Kidney epithelial cell (primary cell): ENCODE data around the gene PASD1. TPM values are rescaled to one million over a fixed set of nuclear protein-coding genes. Genes with fewer than 3 reads are reported as not detected.
A peak's percentile ranks its signal among the peaks of the same experiment; 100 is the strongest.

ENCODE experiments used
- DNase-seq: peaks from one replicate; pipeline ENCODE4 v3.0.0-alpha.2; 2010; ENCODE audit warnings: low read depth
- H3K27me3 ChIP-seq: 2 replicates; pipeline ENCODE4 v1.6.0; 2011; ENCODE audit warnings: low read length; ENCODE audit not compliant: control insufficient read depth, insufficient read depth
- H3K36me3 ChIP-seq: 2 replicates; pipeline ENCODE4 v1.5.1; 2011; ENCODE audit warnings: low read length; ENCODE audit not compliant: control insufficient read depth, insufficient read depth
- H3K4me3 ChIP-seq: 2 replicates; pipeline ENCODE4 v1.5.1; 2011; ENCODE audit warnings: low read depth, mild to moderate bottlenecking, control low read depth, low read length
- CTCF ChIP-seq: IDR thresholded peaks from 2 replicates; pipeline ENCODE4 v1.5.1; 2011; ENCODE audit warnings: mild to moderate bottlenecking, moderate library complexity, low read length, control low read depth, inconsistent platforms; ENCODE audit not compliant: insufficient read depth, poor library complexity, severe bottlenecking
- total RNA-seq: library from RNA; depleted of rRNA; stranded (reverse); fragments of >200 nt; gene quantifications from 2 replicates; pipeline ENCODE4 v1.2.3, GENCODE V29; 2015

PASD1 gene
- total RNA-seq, 1 donor from 2014 or later = not detected

GRCh38 chrX:151715752-151716151 lies 152.3 kb downstream of the PASD1 start, which contains the start of gene FATE1:
Gene FATE1 (plus strand): TSS chrX:151716035. CDS start chrX:151716120, 85 bp downstream.
- H3K36me3 ChIP-seq = no peaks in the 10 kb centered on the region
- no peaks in the 10 kb centered on the region for H3K27me3 ChIP-seq
- TF ChIP-seq CTCF = no peak
- DNase-seq = no peak
- no peak within 1 kb of the TSS for H3K4me3 ChIP-seq

- Histone ChIP-seq H3K27me3 (no peaks in the 10 kb centered on the region), H3K36me3 (no peaks in the 10 kb centered on the region), H3K4me3 (no peak overlapping the region)
- peak; percentile 50 for TF ChIP-seq CTCF
- DNase-seq = no peak
Observed at GRCh38 chrX:151722241-151722846, 158.9 kb downstream of the PASD1 start.

GRCh38 chrX:151723156-151723760 lies 159.8 kb downstream of the PASD1 start:
- Histone ChIP-seq H3K4me3 (no peak overlapping the region), H3K27me3 (no peaks in the 10 kb centered on the region), H3K36me3 (no peaks in the 10 kb centered on the region)
- no peak for TF ChIP-seq CTCF
- no peak for DNase-seq

- DNase-seq = no peak
- no peaks in the 10 kb centered on the region for H3K36me3 ChIP-seq
- no peak for TF ChIP-seq CTCF
- H3K4me3 ChIP-seq = no peak overlapping the region
- no peaks in the 10 kb centered on the region for H3K27me3 ChIP-seq
Observed at GRCh38 chrX:151724563-151725337, 161.3 kb downstream of the PASD1 start.

- no peak for DNase-seq
- H3K4me3 ChIP-seq = no peak overlapping the region
- no peak for TF ChIP-seq CTCF
- no peaks in the 10 kb centered on the region for H3K36me3 ChIP-seq
- no peaks in the 10 kb centered on the region for H3K27me3 ChIP-seq
Observed at GRCh38 chrX:151725338-151725614, 161.8 kb downstream of the PASD1 start.

Other genes starting within 250 kb of the PASD1 start
- 55.7 and 62.7 TPM in 2 replicates for gene VMA21, start 166.5 kb upstream of the PASD1 start, total RNA-seq
- under 0.01 and 0.33 TPM in 2 replicates for gene PRRG3, start 131.8 kb downstream of the PASD1 start, total RNA-seq
- not detected in 2 replicates for gene FATE1, start 152.4 kb downstream of the PASD1 start, total RNA-seq
- gene CNGA2, start 171.1 kb downstream of the PASD1 start, total RNA-seq = not detected in 2 replicates